A549 (cell line): ENCODE measurements around the gene NCCRP1. TPM values are rescaled to one million over a fixed set of nuclear protein-coding genes. Genes with fewer than 3 reads are reported as not detected.

Experiments
- polyA plus RNA-seq, 4 experiments: library from polyadenylated mRNA; depleted of rRNA in 3 of 4; stranded (reverse); fragments of >200 nt; fragmentation: RNase III in 1 of 4; extraction: RNeasy Plus Mini Kit Qiagen cat#74134 plus additional on column Dnase treatment in 1 of 4; gene quantifications; 2 replicates in 3 of 4; 3 replicates in 1 of 4; pipeline ENCODE4 v1.2.3, GENCODE V29; 2011 to 2017

The NCCRP1 gene
- polyA plus RNA-seq, 2 of the 4 experiments (the other 2 are of a cell fraction), result 0.90 to 0.99 TPM

Other genes with a start within 250 kb of the NCCRP1 start
- gene FBXO17, start 221.2 kb upstream of the NCCRP1 start, polyA plus RNA-seq (2011; rRNA removed), result 68.1 and 73.1 TPM in 2 replicates
- gene FBXO17, start 221.2 kb upstream of the NCCRP1 start, polyA plus RNA-seq (2017; fragmentation: RNase III; extraction: RNeasy Plus Mini Kit Qiagen cat#74134 plus additional on column Dnase treatment), result 98.5 to 112 TPM (median 111 TPM) in 3 replicates
- gene FBXO27, start 164.4 kb upstream of the NCCRP1 start, polyA plus RNA-seq (2011; rRNA removed), result 13.4 and 15.2 TPM in 2 replicates
- 12.5 to 17.5 TPM (median 14.2 TPM) in 3 replicates for gene FBXO27, start 164.4 kb upstream of the NCCRP1 start, polyA plus RNA-seq (2017; fragmentation: RNase III; extraction: RNeasy Plus Mini Kit Qiagen cat#74134 plus additional on column Dnase treatment)
- 0.06 and 0.08 TPM in 2 replicates for gene ACP7, start 112.6 kb upstream of the NCCRP1 start, polyA plus RNA-seq (2011; rRNA removed)
- gene ACP7, start 112.6 kb upstream of the NCCRP1 start, polyA plus RNA-seq (2017; fragmentation: RNase III; extraction: RNeasy Plus Mini Kit Qiagen cat#74134 plus additional on column Dnase treatment), result 0.25 to 0.44 TPM (median 0.28 TPM) in 3 replicates
- 37.9 and 42.9 TPM in 2 replicates for gene PAK4, start 71.2 kb upstream of the NCCRP1 start, polyA plus RNA-seq (2011; rRNA removed)
- gene PAK4, start 71.2 kb upstream of the NCCRP1 start, polyA plus RNA-seq (2017; fragmentation: RNase III; extraction: RNeasy Plus Mini Kit Qiagen cat#74134 plus additional on column Dnase treatment), result 75.8 to 84.2 TPM (median 76.7 TPM) in 3 replicates
- gene SYCN, start 7.3 kb downstream of the NCCRP1 start, polyA plus RNA-seq (2011; rRNA removed), result not detected in 2 replicates
- gene SYCN, start 7.3 kb downstream of the NCCRP1 start, polyA plus RNA-seq (2017; fragmentation: RNase III; extraction: RNeasy Plus Mini Kit Qiagen cat#74134 plus additional on column Dnase treatment), result not detected in 3 replicates
- gene IFNL3, start 48.0 kb downstream of the NCCRP1 start, polyA plus RNA-seq (2011; rRNA removed), result not detected in 2 replicates
- gene IFNL3, start 48.0 kb downstream of the NCCRP1 start, polyA plus RNA-seq (2017; fragmentation: RNase III; extraction: RNeasy Plus Mini Kit Qiagen cat#74134 plus additional on column Dnase treatment), result not detected in 3 replicates
- gene IFNL4, start 51.9 kb downstream of the NCCRP1 start, polyA plus RNA-seq (2011; rRNA removed), result not detected in 2 replicates
- not detected in 3 replicates for gene IFNL4, start 51.9 kb downstream of the NCCRP1 start, polyA plus RNA-seq (2017; fragmentation: RNase III; extraction: RNeasy Plus Mini Kit Qiagen cat#74134 plus additional on column Dnase treatment)
- gene IFNL2, start 71.4 kb downstream of the NCCRP1 start, polyA plus RNA-seq (2011; rRNA removed), result not detected in 2 replicates
- not detected in 3 replicates for gene IFNL2, start 71.4 kb downstream of the NCCRP1 start, polyA plus RNA-seq (2017; fragmentation: RNase III; extraction: RNeasy Plus Mini Kit Qiagen cat#74134 plus additional on column Dnase treatment)
- not detected in 2 replicates for gene IFNL1, start 99.4 kb downstream of the NCCRP1 start, polyA plus RNA-seq (2011; rRNA removed)
- not detected in 3 replicates for gene IFNL1, start 99.4 kb downstream of the NCCRP1 start, polyA plus RNA-seq (2017; fragmentation: RNase III; extraction: RNeasy Plus Mini Kit Qiagen cat#74134 plus additional on column Dnase treatment)
- gene LRFN1, start 123.9 kb downstream of the NCCRP1 start, polyA plus RNA-seq (2011; rRNA removed), result 1.1 and 1.6 TPM in 2 replicates
- gene LRFN1, start 123.9 kb downstream of the NCCRP1 start, polyA plus RNA-seq (2017; fragmentation: RNase III; extraction: RNeasy Plus Mini Kit Qiagen cat#74134 plus additional on column Dnase treatment), result 7.9 to 9.1 TPM (median 8.7 TPM) in 3 replicates
- gene GMFG, start 139.1 kb downstream of the NCCRP1 start, polyA plus RNA-seq (2011; rRNA removed), result 0.37 TPM in 1 of 2 replicates, not detected in the other
- 0.47 TPM in 1 of 3 replicates, not detected in the others for gene GMFG, start 139.1 kb downstream of the NCCRP1 start, polyA plus RNA-seq (2017; fragmentation: RNase III; extraction: RNeasy Plus Mini Kit Qiagen cat#74134 plus additional on column Dnase treatment)
- 82.1 and 101 TPM in 2 replicates for gene SAMD4B, start 145.5 kb downstream of the NCCRP1 start, polyA plus RNA-seq (2011; rRNA removed)
- 113 to 118 TPM (median 116 TPM) in 3 replicates for gene SAMD4B, start 145.5 kb downstream of the NCCRP1 start, polyA plus RNA-seq (2017; fragmentation: RNase III; extraction: RNeasy Plus Mini Kit Qiagen cat#74134 plus additional on column Dnase treatment)
- 73.0 and 103 TPM in 2 replicates for gene PAF1, start 194.1 kb downstream of the NCCRP1 start, polyA plus RNA-seq (2011; rRNA removed)
- 89.4 to 110 TPM (median 108 TPM) in 3 replicates for gene PAF1, start 194.1 kb downstream of the NCCRP1 start, polyA plus RNA-seq (2017; fragmentation: RNase III; extraction: RNeasy Plus Mini Kit Qiagen cat#74134 plus additional on column Dnase treatment)
- 55.7 and 57.5 TPM in 2 replicates for gene MED29, start 194.4 kb downstream of the NCCRP1 start, polyA plus RNA-seq (2011; rRNA removed)
- 47.7 to 50.7 TPM (median 48.7 TPM) in 3 replicates for gene MED29, start 194.4 kb downstream of the NCCRP1 start, polyA plus RNA-seq (2017; fragmentation: RNase III; extraction: RNeasy Plus Mini Kit Qiagen cat#74134 plus additional on column Dnase treatment)
- 29.1 and 35.6 TPM in 2 replicates for gene ZFP36, start 209.9 kb downstream of the NCCRP1 start, polyA plus RNA-seq (2011; rRNA removed)
- 16.5 to 22.1 TPM (median 18.3 TPM) in 3 replicates for gene ZFP36, start 209.9 kb downstream of the NCCRP1 start, polyA plus RNA-seq (2017; fragmentation: RNase III; extraction: RNeasy Plus Mini Kit Qiagen cat#74134 plus additional on column Dnase treatment)
- gene PLEKHG2, start 215.7 kb downstream of the NCCRP1 start, polyA plus RNA-seq (2011; rRNA removed), result 21.6 and 35.1 TPM in 2 replicates
- gene PLEKHG2, start 215.7 kb downstream of the NCCRP1 start, polyA plus RNA-seq (2017; fragmentation: RNase III; extraction: RNeasy Plus Mini Kit Qiagen cat#74134 plus additional on column Dnase treatment), result 32.2 to 41.7 TPM (median 39.1 TPM) in 3 replicates
- gene RPS16, start 239.0 kb downstream of the NCCRP1 start, polyA plus RNA-seq (2011; rRNA removed), result 4,855 and 5,722 TPM in 2 replicates
- gene RPS16, start 239.0 kb downstream of the NCCRP1 start, polyA plus RNA-seq (2017; fragmentation: RNase III; extraction: RNeasy Plus Mini Kit Qiagen cat#74134 plus additional on column Dnase treatment), result 4,280 to 4,348 TPM (median 4,297 TPM) in 3 replicates
- 133 and 186 TPM in 2 replicates for gene SUPT5H, start 248.6 kb downstream of the NCCRP1 start, polyA plus RNA-seq (2011; rRNA removed)
- 200 to 223 TPM (median 222 TPM) in 3 replicates for gene SUPT5H, start 248.6 kb downstream of the NCCRP1 start, polyA plus RNA-seq (2017; fragmentation: RNase III; extraction: RNeasy Plus Mini Kit Qiagen cat#74134 plus additional on column Dnase treatment)